Left ventricle myocardium inferior (tissue), 1 donor: ENCODE results near the gene GTF2F1. TPM values are rescaled to one million over a fixed set of nuclear protein-coding genes. Genes with fewer than 3 reads are reported as not detected.
"Not testable (repeated sequence)": the region's sequence is repeated elsewhere in the genome, so short reads cannot be mapped to it uniquely, and the experiment has no call there.

Experiments
- DNase-seq: peaks from one replicate; pipeline ENCODE4 v3.0.0-alpha.2; 2020
- H3K27ac ChIP-seq: fragments of 200-600 bp; replicated peaks from 2 replicates; pipeline ENCODE4 v1.8.0; 2021
- H3K27me3 ChIP-seq: fragments of 200-600 bp; 2 replicates; pipeline ENCODE4 v1.8.0; 2021; ENCODE audit warnings: low read depth
- H3K36me3 ChIP-seq: fragments of 200-600 bp; 2 replicates; pipeline ENCODE4 v1.8.0; 2021
- H3K4me1 ChIP-seq: fragments of 200-600 bp; 2 replicates; pipeline ENCODE4 v1.8.0; 2021
- H3K4me3 ChIP-seq: fragments of 200-600 bp; 2 replicates; pipeline ENCODE4 v1.8.0; 2021; ENCODE audit warnings: mild to moderate bottlenecking, moderate library complexity
- H3K9me3 ChIP-seq: fragments of 200-600 bp; replicated peaks from 2 replicates; pipeline ENCODE4 v1.8.0; 2021
- CTCF ChIP-seq: fragments of 200-600 bp; IDR thresholded peaks from 2 replicates; pipeline ENCODE4 v1.8.0; 2021; ENCODE audit warnings: antibody characterized with exemption, mild to moderate bottlenecking, borderline replicate concordance
- intact Hi-C: fragments of 100-400 bp; cut with micrococcal nuclease; formaldehyde crosslinking; loops from one replicate; pipeline ENCODE4 v1.11.0; 2022
- total RNA-seq: library from RNA; stranded (reverse); fragmentation: NEBNext Ultra II Directional; extraction: Animal tissue kit (Norgen Biotek cat#: 25700); gene quantifications from one replicate; pipeline ENCODE4 v1.2.1, GENCODE V29; 2021
- donor health status: DM: no; HTN: yes; CAD: no; lungs with severe emphysema.

The GTF2F1 gene
- total RNA-seq, 1 donor from 2014 or later = 33.8 TPM

DNA sequence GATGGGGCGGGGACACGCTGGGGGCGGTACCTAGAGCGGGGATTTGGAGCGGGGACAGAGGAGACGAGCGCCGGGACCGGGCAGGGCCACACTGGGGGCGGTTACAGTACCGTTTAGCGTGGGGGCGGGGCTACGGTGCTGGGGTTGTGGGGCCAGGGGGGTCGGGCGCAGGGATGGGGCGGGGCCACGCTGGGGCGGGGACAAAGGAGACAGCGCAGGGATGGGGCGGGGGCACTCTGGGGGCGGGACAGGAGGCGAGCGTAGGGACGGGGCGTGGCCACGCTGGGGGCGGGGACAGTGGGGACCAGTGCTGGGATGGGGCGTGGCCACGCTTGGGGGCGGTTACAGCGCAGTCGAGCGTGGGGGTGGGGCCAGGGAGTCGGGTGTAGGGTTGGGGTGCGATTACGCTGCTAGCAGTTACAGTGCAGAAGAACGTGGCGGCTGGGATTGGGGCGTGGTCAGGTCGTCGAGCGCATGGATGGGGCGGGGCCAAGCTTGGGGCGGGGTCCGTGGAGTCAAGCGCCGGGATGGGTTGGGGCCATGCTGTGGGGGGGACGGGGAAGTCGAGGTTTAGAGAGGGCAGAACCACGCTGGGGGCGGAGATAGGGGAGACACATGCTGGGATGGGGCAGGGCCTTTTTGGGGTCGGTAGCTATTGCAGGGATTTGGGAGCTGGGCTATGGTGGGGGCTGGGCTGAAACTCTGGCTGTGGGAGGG lies 19.7 kb downstream of the GTF2F1 start:
- peaks cover 20% of the 10 kb centered on the region for H3K36me3 ChIP-seq
- peaks cover 22% of the 10 kb centered on the region for H3K4me1 ChIP-seq
- H3K27me3 ChIP-seq = no peaks in the 10 kb centered on the region
- no peaks in the 10 kb centered on the region for H3K9me3 ChIP-seq
- H3K4me3 ChIP-seq = peak overlapping the region; percentile 99
- intact Hi-C loops = no loop called here
- peak; percentile 99 for DNase-seq
- TF ChIP-seq CTCF = no peak
- peak overlapping the region; percentile 100 for H3K27ac ChIP-seq

DNA sequence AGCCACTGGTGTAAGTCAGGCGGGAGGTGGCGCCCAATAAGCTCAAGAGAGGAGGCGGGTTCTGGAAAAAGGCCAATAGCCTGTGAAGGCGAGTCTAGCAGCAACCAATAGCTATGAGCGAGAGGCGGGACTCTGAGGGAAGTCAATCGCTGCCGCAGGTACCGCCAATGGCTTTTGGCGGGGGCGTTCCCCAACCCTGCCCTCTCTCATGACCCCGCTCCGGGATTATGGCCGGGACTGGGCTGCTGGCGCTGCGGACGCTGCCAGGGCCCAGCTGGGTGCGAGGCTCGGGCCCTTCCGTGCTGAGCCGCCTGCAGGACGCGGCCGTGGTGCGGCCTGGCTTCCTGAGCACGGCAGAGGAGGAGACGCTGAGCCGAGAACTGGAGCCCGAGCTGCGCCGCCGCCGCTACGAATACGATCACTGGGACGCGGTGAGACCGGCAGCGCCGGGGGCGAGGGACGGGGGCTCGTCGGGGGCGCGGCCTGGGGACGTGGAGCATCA lies 20.3 kb downstream of the GTF2F1 start, which contains the start of gene ALKBH7:
ALKBH7 (plus strand) TSS at position 201 of the 502 bp plus-strand sequence; CDS start at position 228, 27 bp downstream.
- no peak for TF ChIP-seq CTCF
- Histone ChIP-seq H3K36me3 (peaks cover 26% of the 10 kb centered on the region), H3K9me3 (no peaks in the 10 kb centered on the region), H3K4me1 (peaks cover 22% of the 10 kb centered on the region), H3K27ac (peak within 1 kb of the TSS; percentile 100), H3K4me3 (peak within 1 kb of the TSS; percentile 99), H3K27me3 (no peaks in the 10 kb centered on the region)
- DNase-seq = peak; percentile 97
- intact Hi-C loops = no loop called here

GRCh38 chr19:6364353-6364752 lies 28.6 kb downstream of the GTF2F1 start:
- H3K27ac ChIP-seq = no peak overlapping the region
- peaks cover 15% of the 10 kb centered on the region for H3K4me1 ChIP-seq
- H3K36me3 ChIP-seq = peaks cover 64% of the 10 kb centered on the region
- no peak for TF ChIP-seq CTCF
- intact Hi-C loops = no loop called here
- DNase-seq = no peak
- no peaks in the 10 kb centered on the region for H3K27me3 ChIP-seq
- no peak overlapping the region for H3K4me3 ChIP-seq
- no peaks in the 10 kb centered on the region for H3K9me3 ChIP-seq

DNA sequence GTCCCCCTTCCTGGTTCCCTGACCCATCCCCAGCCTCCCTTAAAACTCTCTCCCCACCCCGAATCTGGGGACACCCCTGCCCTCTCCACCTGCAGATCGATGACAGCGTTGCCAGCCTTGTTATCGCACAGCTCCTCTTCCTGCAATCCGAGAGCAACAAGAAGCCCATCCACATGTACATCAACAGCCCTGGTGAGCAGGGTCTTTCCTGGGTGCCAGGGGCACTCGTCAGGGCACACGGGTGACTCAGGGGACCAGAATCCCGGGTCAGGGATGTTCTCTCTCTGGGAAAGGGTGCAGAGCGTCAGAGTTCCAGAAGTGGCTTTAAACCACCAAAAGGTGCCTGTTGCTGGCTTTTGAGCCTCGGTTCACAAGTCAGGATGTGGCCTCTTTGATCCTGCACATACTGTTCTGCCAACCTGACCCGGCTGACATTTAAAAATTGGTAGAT lies 30.6 kb downstream of the GTF2F1 start:
- Histone ChIP-seq H3K9me3 (no peaks in the 10 kb centered on the region), H3K36me3 (peaks cover 46% of the 10 kb centered on the region), H3K27ac (peak overlapping the region; percentile 94), H3K4me3 (peak overlapping the region; percentile 98), H3K27me3 (no peaks in the 10 kb centered on the region), H3K4me1 (peaks cover 15% of the 10 kb centered on the region)
- intact Hi-C loops = no loop called here
- no peak for TF ChIP-seq CTCF
- DNase-seq = no peak

DNA sequence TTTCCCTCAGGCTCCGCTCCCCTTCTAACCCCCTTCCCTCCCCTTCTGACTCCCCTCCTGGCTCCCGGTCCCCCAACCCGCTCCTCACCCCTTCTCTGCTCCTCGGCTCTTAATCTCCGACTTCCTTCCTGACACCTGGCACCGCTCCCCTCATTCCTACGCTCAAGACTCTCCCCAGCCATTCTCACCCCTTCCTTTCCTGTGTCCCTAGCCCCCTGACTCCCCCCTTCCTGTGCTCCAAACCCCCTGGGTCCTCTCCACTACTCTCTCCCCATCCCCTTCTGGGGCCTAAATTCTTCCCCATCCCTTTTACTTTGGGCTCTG lies 31.0 kb downstream of the GTF2F1 start:
- Histone ChIP-seq H3K36me3 (peaks cover 42% of the 10 kb centered on the region), H3K4me3 (peak overlapping the region; percentile 98), H3K9me3 (no peaks in the 10 kb centered on the region), H3K4me1 (peaks cover 15% of the 10 kb centered on the region), H3K27me3 (no peaks in the 10 kb centered on the region), H3K27ac (peak overlapping the region; percentile 94)
- TF ChIP-seq CTCF = no peak
- intact Hi-C loops = no loop called here
- no peak for DNase-seq

GRCh38 chr19:6360857-6361216 lies 32.1 kb downstream of the GTF2F1 start:
- intact Hi-C loops, H3K27me3 ChIP-seq, DNase-seq, H3K9me3 ChIP-seq: not testable (repeated sequence)
- peaks cover 31% of the 10 kb centered on the region for H3K36me3 ChIP-seq
- peaks cover 15% of the 10 kb centered on the region for H3K4me1 ChIP-seq
- H3K4me3 ChIP-seq = peak overlapping the region; percentile 98
- peak overlapping the region; percentile 94 for H3K27ac ChIP-seq

GRCh38 chr19:6360445-6360844 lies 32.5 kb downstream of the GTF2F1 start:
- Histone ChIP-seq H3K36me3 (peaks cover 27% of the 10 kb centered on the region), H3K4me1 (peaks cover 15% of the 10 kb centered on the region)
- intact Hi-C loops, H3K27ac ChIP-seq, DNase-seq, H3K27me3 ChIP-seq, H3K9me3 ChIP-seq, H3K4me3 ChIP-seq: not testable (repeated sequence)
